NCI-H2196 treated with DMSO at 0.1 percent for 48 hours (cell line): ENCODE measurements around the gene IQCM.
"Not testable (repeated sequence)": the region's sequence is repeated elsewhere in the genome, so short reads cannot be mapped to it uniquely, and the experiment has no call there.

ENCODE experiments used
- DNase-seq: peaks from one replicate; lab custom pipeline; 2025; ENCODE audit not compliant: unreplicated experiment; lab: John Stamatoyannopoulos, UW

IQCM gene

GRCh38 chr4:149584722-149585121, 230.9 kb downstream of the IQCM start:
- no peak for DNase-seq

- no peak for DNase-seq
These were observed 240.7 kb downstream of the IQCM start for GRCh38 chr4:149574971-149575370.

GRCh38 chr4:149572716-149573115, 242.9 kb downstream of the IQCM start:
- DNase-seq: no peak

GRCh38 chr4:149555799-149556198, 259.8 kb downstream of the IQCM start:
- no peak for DNase-seq

GRCh38 chr4:149555146-149555545, 260.5 kb downstream of the IQCM start:
- DNase-seq: no peak

GRCh38 chr4:149553959-149554520, 261.6 kb downstream of the IQCM start:
- no peak for DNase-seq

- no peak for DNase-seq
These were observed 263.0 kb downstream of the IQCM start for GRCh38 chr4:149552601-149553000.

GRCh38 chr4:149549911-149550310, 265.7 kb downstream of the IQCM start:
- no peak for DNase-seq

- DNase-seq: no peak
These were observed 280.9 kb downstream of the IQCM start for GRCh38 chr4:149534779-149535178.

- DNase-seq: no peak
These were observed 283.8 kb downstream of the IQCM start for GRCh38 chr4:149531861-149532260.

- no peak for DNase-seq
These were observed 292.6 kb downstream of the IQCM start for GRCh38 chr4:149523039-149523438.

- DNase-seq: no peak
These were observed 293.8 kb downstream of the IQCM start for GRCh38 chr4:149521611-149522425.

GRCh38 chr4:149518471-149518870, 297.2 kb downstream of the IQCM start:
- no peak for DNase-seq

GRCh38 chr4:149513081-149513480, 302.6 kb downstream of the IQCM start:
- DNase-seq: no peak

GRCh38 chr4:149512501-149512900, 303.1 kb downstream of the IQCM start:
- no peak for DNase-seq

- DNase-seq: no peak
These were observed 303.9 kb downstream of the IQCM start for GRCh38 chr4:149511558-149512298.

GRCh38 chr4:149507309-149507708, 308.3 kb downstream of the IQCM start:
- not testable (repeated sequence) for DNase-seq

- DNase-seq: no peak
These were observed 314.8 kb downstream of the IQCM start for GRCh38 chr4:149500806-149501205.

- DNase-seq: no peak
These were observed 315.9 kb downstream of the IQCM start for GRCh38 chr4:149499726-149500125.

- no peak for DNase-seq
These were observed 317.4 kb downstream of the IQCM start for GRCh38 chr4:149498246-149498645.

GRCh38 chr4:149493492-149493891, 322.2 kb downstream of the IQCM start:
- DNase-seq: no peak

GRCh38 chr4:149489321-149489720, 326.3 kb downstream of the IQCM start:
- no peak for DNase-seq
